HepG2 (cell line): ENCODE measurements around the gene PACS2. TPM values are rescaled to one million over a fixed set of nuclear protein-coding genes. Genes with fewer than 3 reads are reported as not detected.

ENCODE experiments used
- ATAC-seq: fragments of 200-7000 bp; cut with Tn5 transposase; 3 replicates; pipeline ENCODE4 v1.9.1; 2020; ENCODE audit warnings: mild to moderate bottlenecking, moderate library complexity
- BruUV-seq: library from RNA; stranded (reverse); fragments of 400-500 nt; replicated peaks from 2 replicates; lab custom pipeline; 2021; lab: Mats Ljungman, UMichigan
- CTCF ChIA-PET: fragments of 300-600 bp; formaldehyde crosslinking; extraction: SDS; loops from one replicate; lab custom pipeline; 2021; ENCODE audit warnings: low total read pairs, inconsistent platforms, low intra/inter-chr PET ratio; lab: Yijun Ruan, JAX
- POLR2A ChIA-PET: fragments of 350-600 bp; sonication (Branson Sonifier 250); formaldehyde crosslinking; loops from one replicate; lab custom pipeline; 2020; ENCODE audit warnings: antibody characterized with exemption, inconsistent platforms; lab: Yijun Ruan, JAX
- DNase-seq: peaks from one replicate; pipeline ENCODE4 v3.0.0-alpha.2; 2015; ENCODE audit warnings: low spot score
- FAIRE-seq: peaks from 3 replicates; lab custom pipeline; 2011; peaks lifted over from hg19 to GRCh38; lab: Jason Lieb, UNC
- H2AFZ ChIP-seq: one replicate; pipeline ENCODE4 v1.6.1; 2011; ENCODE audit warnings: low read length, inconsistent platforms
- H3K27ac ChIP-seq: fragments of 300-600 bp; 3 replicates; pipeline ENCODE4 v1.8.0; 2011; ENCODE audit warnings: mixed run types, mild to moderate bottlenecking, mixed read lengths, low read length, inconsistent platforms; ENCODE audit not compliant: insufficient read depth; ENCODE audit errors: extremely low read length
- H3K27me3 ChIP-seq, 2 experiments: fragments of 200-600 bp in 1 of 2; 2 replicates in 1 of 2; 3 replicates in 1 of 2; pipeline versions ENCODE4 v1.6.0 to v1.8.0; 2011; ENCODE audit warnings: low read length in 2 of 2, mild to moderate bottlenecking in 2 of 2, moderate library complexity in 2 of 2, inconsistent platforms in 1 of 2; ENCODE audit not compliant: insufficient read depth in 2 of 2, control insufficient read depth in 1 of 2
- H3K36me3 ChIP-seq, 2 experiments: fragments of 200-600 bp in 1 of 2; replicated peaks in 1 of 2; 2 replicates in 1 of 2; 3 replicates in 1 of 2; pipeline versions ENCODE4 v1.5.1 to v1.8.0; 2011; ENCODE audit warnings: low read length in 2 of 2, inconsistent platforms in 1 of 2; ENCODE audit not compliant: insufficient read depth in 2 of 2, control insufficient read depth in 1 of 2
- H3K4me1 ChIP-seq: 2 replicates; pipeline ENCODE4 v1.5.1; 2012; ENCODE audit warnings: low read length, inconsistent platforms; ENCODE audit not compliant: insufficient read depth
- H3K4me2 ChIP-seq: 2 replicates; pipeline ENCODE4 v1.6.0; 2011; ENCODE audit warnings: low read depth, low read length, inconsistent platforms
- H3K4me3 ChIP-seq, 3 experiments: fragments of 200-600 bp in 1 of 3; sonication (generic), shearing (Covaris generic) in 1 of 3; replicated peaks in 1 of 3; 2 replicates each; pipeline ENCODE4 v1.5.1; 2011 to 2016; ENCODE audit warnings: low read length in 3 of 3, inconsistent platforms in 2 of 3, low read depth in 2 of 3, mild to moderate bottlenecking in 2 of 3, control low read depth in 1 of 3, mixed read lengths in 1 of 3; ENCODE audit not compliant: insufficient read depth in 1 of 3
- H3K79me2 ChIP-seq: one replicate; pipeline ENCODE4 v1.6.1; 2011; ENCODE audit warnings: low read length, inconsistent platforms; ENCODE audit not compliant: insufficient read depth
- H3K9ac ChIP-seq: 2 replicates; pipeline ENCODE4 v1.6.0; 2011; ENCODE audit warnings: mild to moderate bottlenecking, low read depth, low read length, inconsistent platforms; ENCODE audit not compliant: insufficient read depth
- H3K9me3 ChIP-seq: 2 replicates; pipeline ENCODE4 v1.5.1; 2012; ENCODE audit warnings: mild to moderate bottlenecking, low read length
- H4K20me1 ChIP-seq: 2 replicates; pipeline ENCODE4 v1.6.0; 2011; ENCODE audit warnings: inconsistent platforms, mild to moderate bottlenecking, low read length, moderate library complexity; ENCODE audit not compliant: insufficient read depth
- BRF2 ChIP-seq: sonication (generic); formaldehyde crosslinking; IDR thresholded peaks from 2 replicates; pipeline ENCODE4 v1.8.1; 2022; ENCODE audit warnings: mild to moderate bottlenecking, missing genetic modification reagents
- DR1 ChIP-seq: sonication (generic); formaldehyde crosslinking; IDR thresholded peaks from 2 replicates; pipeline ENCODE4 v1.8.0; 2021; ENCODE audit warnings: mild to moderate bottlenecking, missing genetic modification reagents, inconsistent platforms
- PRDM10 ChIP-seq: sonication (generic); formaldehyde crosslinking; IDR thresholded peaks from 2 replicates; pipeline ENCODE4 v1.4.0; 2020; ENCODE audit warnings: low read depth, missing genetic modification reagents
- RBFOX2 ChIP-seq: fragments of 200-400 bp; formaldehyde crosslinking; IDR thresholded peaks from 2 replicates; pipeline ENCODE4 v1.6.1; 2017; ENCODE audit warnings: low read depth, mild to moderate bottlenecking, low read length
- TAF1 ChIP-seq: sonication (generic); formaldehyde crosslinking; IDR thresholded peaks from 2 replicates; pipeline ENCODE4 v1.4.0; 2020; ENCODE audit warnings: missing genetic modification reagents
- UBTF ChIP-seq: sonication (generic); formaldehyde crosslinking; IDR thresholded peaks from 2 replicates; pipeline ENCODE4 v1.4.0; 2020; ENCODE audit warnings: mild to moderate bottlenecking, missing genetic modification reagents
- ZBTB14 ChIP-seq: sonication (generic); formaldehyde crosslinking; IDR thresholded peaks from 2 replicates; pipeline ENCODE4 v1.4.0; 2020; ENCODE audit warnings: missing genetic modification reagents
- ZNF276 ChIP-seq: sonication (generic); formaldehyde crosslinking; IDR thresholded peaks from 2 replicates; pipeline ENCODE4 v1.4.0; 2020; ENCODE audit warnings: mild to moderate bottlenecking, low read depth, missing genetic modification reagents
- ZNF7 ChIP-seq: IDR thresholded peaks from 2 replicates; pipeline ENCODE4 v1.6.1; 2016; ENCODE audit warnings: missing biosample characterization, missing genetic modification reagents
- ZNF776 ChIP-seq: sonication (generic); formaldehyde crosslinking; IDR thresholded peaks from 2 replicates; pipeline ENCODE4 v1.4.0; 2020; ENCODE audit warnings: mild to moderate bottlenecking, missing genetic modification reagents
- WGBS: methylation state at CpG from one replicate; pipeline ENCODE4 v1.1.6; 2017; ENCODE audit warnings: low lambda C conversion rate; 5-methylcytosine and 5-hydroxymethylcytosine counted together
- in situ Hi-C: cut with HindIII; loops from 2 replicates; pipeline ENCODE4 v1.10.0; 2017; ENCODE audit warnings: low pct_unique_long_range_greater_than_20kb; ENCODE audit not compliant: extremely low pct_ligation_motif_present
- intact Hi-C: fragments of 100-400 bp; cut with micrococcal nuclease; formaldehyde crosslinking; loops from one replicate; pipeline ENCODE4 v1.10.0; 2022; ENCODE audit not compliant: unreplicated experiment
- polyA plus RNA-seq, 8 experiments: library from polyadenylated mRNA; depleted of rRNA in 3 of 8; stranded (reverse) in 7 of 8; unstranded in 1 of 8; fragments of >200 nt; fragmentation: Illumina TruSeq in 4 of 8; extraction: Trizol in 4 of 8; gene quantifications; 2 replicates each; pipeline versions ENCODE4 v1.2.1 to v1.2.3, GENCODE V29; 2011 to 2016; ENCODE audit warnings: low read depth in 4 of 8, missing spikeins in 1 of 8, mixed read lengths in 1 of 8; ENCODE audit not compliant: insufficient read depth in 1 of 8
- total RNA-seq, 5 experiments: library from RNA; depleted of rRNA; stranded (reverse); fragments of >200 nt; fragmentation: Illumina TruSeq; extraction: Trizol; gene quantifications; 2 replicates each; pipeline ENCODE4 v1.2.3, GENCODE V29; 2016; ENCODE audit warnings: low read depth in 1 of 5

The PACS2 gene
- total and polyA plus RNA-seq, 2 of the 13 experiments (the other 11 are each of a cell fraction or from before 2014, with no cell fraction given): 23.6 to 27.6 TPM

DNA sequence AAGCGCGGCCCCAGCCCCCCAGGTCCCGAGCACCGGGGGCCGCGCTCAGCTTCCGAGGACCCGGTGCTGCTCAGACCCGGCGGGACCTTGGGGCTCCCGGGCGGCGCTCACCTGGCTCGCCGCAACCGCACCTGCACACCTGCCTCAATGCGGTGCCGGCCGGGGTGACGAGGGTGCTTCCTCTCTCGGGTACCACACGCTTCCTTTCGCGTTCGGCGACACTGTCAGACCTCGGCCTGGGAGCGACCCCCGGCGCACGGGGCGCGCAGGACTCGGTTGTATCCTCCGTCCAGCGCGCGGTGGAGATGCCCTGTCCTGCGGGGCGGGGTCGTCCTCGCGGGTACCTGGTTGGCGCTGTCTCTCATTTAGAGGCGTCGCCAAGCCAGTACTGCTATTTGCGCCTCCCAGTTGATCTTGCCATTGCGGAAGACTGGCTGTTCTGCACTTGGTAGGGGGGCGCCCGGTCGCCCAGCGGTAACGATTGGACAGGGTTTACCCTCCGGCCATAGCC lies 718 bp downstream of the PACS2 start:
- peak overlapping the region; percentile 55 to 94 (median 87) for H3K4me3 ChIP-seq
- ChIA-PET POLR2A (interaction anchor here (2.0 to 2.2 kb wide), 2 partner anchors 14 kb away, joined by 7 to 34 read pairs; partner anchors contain the start of gene BRF1), CTCF (no interaction called here)
- H3K79me2 ChIP-seq: peaks cover 29% of the 10 kb centered on the region
- H3K4me2 ChIP-seq: peak overlapping the region; percentile 95
- peak; percentile 41 for DNase-seq
- H4K20me1 ChIP-seq: peaks cover 4% of the 10 kb centered on the region; the same call in 1 of the 2 replicates
- H3K27me3 ChIP-seq: no peaks in the 10 kb centered on the region
- FAIRE-seq: no peak
- H3K9me3 ChIP-seq: no peaks in the 10 kb centered on the region
- H3K36me3 ChIP-seq: no peaks in the 10 kb centered on the region
- intact Hi-C loops: loop anchor here (2.0 to 10.0 kb wide), 2 partner anchors 38 to 180 kb away; partner anchors contain the start of gene TEDC1
- peak; percentile 71 for ATAC-seq
- peaks cover 24% of the 10 kb centered on the region for H3K4me1 ChIP-seq
- no peak overlapping the region for H2AFZ ChIP-seq
- in situ Hi-C loops: no loop called here
- no peak overlapping the region for H3K27ac ChIP-seq
- WGBS: 0% methylated on average over 2 of the region's 54 CpGs
- peak overlapping the region; percentile 64 for H3K9ac ChIP-seq
- no TSS peak for BruUV-seq
- peak; percentile 77 for TF ChIP-seq UBTF
- peak; percentile 66 for TF ChIP-seq ZBTB14 (CRISPR knock-in tag)
- no peak for TF ChIP-seq ZNF7 (CRISPR knock-in tag)
- no peak for TF ChIP-seq BRF2 (CRISPR knock-in tag)
- TF ChIP-seq ZNF276 (CRISPR knock-in tag): no peak
- TF ChIP-seq TAF1 (CRISPR knock-in tag): peak; percentile 27; the same call in 1 of the 2 replicates
- TF ChIP-seq PRDM10 (CRISPR knock-in tag): no peak
- TF ChIP-seq ZNF776 (CRISPR knock-in tag): no peak
- peak; percentile 58 for TF ChIP-seq RBFOX2
- 0 out of 2 replicates have a peak, but pooled peaks have one; percentile 38 for TF ChIP-seq DR1
